ENCODE measurements around the gene UPF1. TPM values are rescaled to one million over a fixed set of nuclear protein-coding genes. Genes with fewer than 3 reads are reported as not detected.

UPF1 gene
- total and polyA plus RNA-seq, 8 donors, result 26.3 to 54.4 (median 37.5) TPM

- intact Hi-C loops (cut with DNase I), result no loop called here
These were observed 23.2 kb downstream of the UPF1 start for GRCh38 chr19:18854982-18855381.

GRCh38 chr19:18855647-18856384 is 24.1 kb downstream of the UPF1 start:
- Histone ChIP-seq H3K36me3 (peaks cover 6 to 98% (median 88%) of the 10 kb centered on the region in 3 donors), H3K4me1 (no peaks in the 10 kb centered on the region), H3K27ac (no peak overlapping the region), H3K9me3 (no peaks in the 10 kb centered on the region), H3K4me3 (no peak overlapping the region), H3K27me3 (no peaks in the 10 kb centered on the region)
- FAIRE-seq (no peak), DNase-seq (no peak), ATAC-seq (no peak)
- TF ChIP-seq CTCF (IDR thresholded peaks at IDR 0.05), result no peak
- 91 to 92% methylated on average over 27 of the region's 27 CpGs for WGBS, 2 donors
- intact Hi-C loops (cut with DNase I), result no loop called here

More at GRCh38 chr19:18854982-18855381, 23.2 kb downstream of the UPF1 start:
- Histone ChIP-seq H3K27me3 (no peaks in the 10 kb centered on the region), H3K4me1 (no peaks in the 10 kb centered on the region), H3K9me3 (no peaks in the 10 kb centered on the region), H3K4me3 (no peak overlapping the region), H3K27ac (no peak overlapping the region), H3K36me3 (peaks cover 6 to 96% (median 85%) of the 10 kb centered on the region in 3 donors)
- WGBS, 2 donors, result 95 to 96% methylated on average over 33 of the region's 33 CpGs
- no peak for TF ChIP-seq CTCF (IDR thresholded peaks at IDR 0.05)
- ATAC-seq (no peak), FAIRE-seq (no peak), DNase-seq (peak in 1 of 6 donors; percentile 62)

- Histone ChIP-seq H3K27me3 (no peaks in the 10 kb centered on the region), H3K36me3 (peaks cover 6 to 98% (median 89%) of the 10 kb centered on the region in 3 donors), H3K9me3 (no peaks in the 10 kb centered on the region), H3K4me1 (no peaks in the 10 kb centered on the region), H3K4me3 (no peak overlapping the region), H3K27ac (no peak overlapping the region)
- 88 to 91% methylated on average over 22 of the region's 22 CpGs for WGBS, 2 donors
- TF ChIP-seq CTCF (IDR thresholded peaks at IDR 0.05), result no peak
- ATAC-seq, result peak in 3 of 4 donors; percentile 32 to 47 (median 46)
- intact Hi-C loops (cut with DNase I), result no loop called here
- DNase-seq, result no peak
- no peak for FAIRE-seq
These were observed 24.8 kb downstream of the UPF1 start for GRCh38 chr19:18856385-18857126.

GRCh38 chr19:18857223-18857622 is 25.5 kb downstream of the UPF1 start:
- intact Hi-C loops (cut with DNase I), result no loop called here
- DNase-seq, result peak in 1 of 6 donors; percentile 55
- no peak for ATAC-seq
- Histone ChIP-seq H3K27ac (no peak overlapping the region), H3K9me3 (no peaks in the 10 kb centered on the region), H3K4me1 (no peaks in the 10 kb centered on the region), H3K4me3 (no peak overlapping the region), H3K27me3 (no peaks in the 10 kb centered on the region), H3K36me3 (peaks cover 6 to 98% (median 87%) of the 10 kb centered on the region in 3 donors)
- FAIRE-seq, result no peak
- 88 to 93% methylated on average over 13 of the region's 13 CpGs for WGBS, 2 donors
- TF ChIP-seq CTCF (IDR thresholded peaks at IDR 0.05), result no peak

Data from pancreas (tissue), 10 donors.